ENCODE results near the gene ZNF683. TPM values are rescaled to one million over a fixed set of nuclear protein-coding genes. Genes with fewer than 3 reads are reported as not detected.

ZNF683 gene
- total RNA-seq, 2 donors from 2014 or later, result not detected

DNA sequence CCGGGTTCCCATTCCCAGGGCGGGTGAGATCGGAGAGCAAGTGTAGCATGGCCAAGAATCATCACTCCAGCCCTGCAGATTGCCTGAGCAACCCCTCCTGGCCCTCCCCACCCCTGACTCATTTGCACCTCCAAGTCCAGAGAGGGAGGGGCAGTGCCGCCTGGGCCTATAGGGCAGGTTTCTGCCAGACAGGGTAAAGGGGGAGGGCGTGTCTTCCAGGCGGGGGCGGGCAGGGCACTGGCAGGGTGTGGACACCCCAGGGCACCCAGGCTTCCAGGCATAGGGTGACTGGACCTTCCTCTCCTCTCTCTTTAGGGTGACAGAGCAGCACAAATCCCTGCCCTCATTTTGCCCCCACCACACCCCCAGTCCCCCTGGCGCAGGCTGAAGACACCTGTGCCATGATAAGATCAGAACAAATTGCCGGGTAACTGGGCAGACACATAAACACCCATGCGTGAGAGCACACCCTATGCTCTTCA lies 15.4 kb downstream of the ZNF683 start:
- peaks cover 17% of the 10 kb centered on the region for H3K27me3 ChIP-seq (replicated peaks; ENCODE audit: insufficient read depth)
- H3K27ac ChIP-seq, result no peak overlapping the region
- TF ChIP-seq, protein P1, sequence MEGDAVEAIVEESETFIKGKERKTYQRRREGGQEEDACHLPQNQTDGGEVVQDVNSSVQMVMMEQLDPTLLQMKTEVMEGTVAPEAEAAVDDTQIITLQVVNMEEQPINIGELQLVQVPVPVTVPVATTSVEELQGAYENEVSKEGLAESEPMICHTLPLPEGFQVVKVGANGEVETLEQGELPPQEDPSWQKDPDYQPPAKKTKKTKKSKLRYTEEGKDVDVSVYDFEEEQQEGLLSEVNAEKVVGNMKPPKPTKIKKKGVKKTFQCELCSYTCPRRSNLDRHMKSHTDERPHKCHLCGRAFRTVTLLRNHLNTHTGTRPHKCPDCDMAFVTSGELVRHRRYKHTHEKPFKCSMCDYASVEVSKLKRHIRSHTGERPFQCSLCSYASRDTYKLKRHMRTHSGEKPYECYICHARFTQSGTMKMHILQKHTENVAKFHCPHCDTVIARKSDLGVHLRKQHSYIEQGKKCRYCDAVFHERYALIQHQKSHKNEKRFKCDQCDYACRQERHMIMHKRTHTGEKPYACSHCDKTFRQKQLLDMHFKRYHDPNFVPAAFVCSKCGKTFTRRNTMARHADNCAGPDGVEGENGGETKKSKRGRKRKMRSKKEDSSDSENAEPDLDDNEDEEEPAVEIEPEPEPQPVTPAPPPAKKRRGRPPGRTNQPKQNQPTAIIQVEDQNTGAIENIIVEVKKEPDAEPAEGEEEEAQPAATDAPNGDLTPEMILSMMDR (IDR thresholded peaks at IDR 0.05), result no peak
- DNase-seq (ENCODE audit: low spot score) (no peak), ATAC-seq (ENCODE audit: insufficient number of reproducible peaks, low FRiP score, low read depth) (no peak)
- H3K9me3 ChIP-seq, result no peaks in the 10 kb centered on the region
- no peak overlapping the region for H3K4me3 ChIP-seq
- H3K36me3 ChIP-seq, result no peaks in the 10 kb centered on the region
- peaks cover 0 to 8% of the 10 kb centered on the region in 2 donors for H3K4me1 ChIP-seq (ENCODE audit: control insufficient read depth in 1 of 2, low read depth in 2 of 2)

DNA sequence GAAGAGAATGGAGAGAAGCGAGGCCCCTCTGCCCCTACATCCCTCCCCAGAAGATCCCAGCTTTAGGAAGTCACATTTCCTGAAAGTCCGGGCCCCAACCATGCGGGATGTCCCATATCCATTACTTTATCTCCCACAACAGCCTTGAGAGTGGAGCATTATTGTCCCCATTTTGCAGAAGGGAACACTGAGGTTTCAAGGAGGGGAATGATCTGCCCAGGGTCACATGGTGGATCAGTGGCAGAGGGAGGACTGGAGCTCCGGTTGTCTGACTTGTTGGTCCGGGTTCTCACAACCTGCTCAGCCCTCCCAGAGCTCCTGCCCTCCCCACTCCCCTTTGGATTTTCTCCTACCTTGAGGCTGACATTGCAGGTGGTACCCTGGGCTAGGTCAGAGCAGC lies 16.4 kb downstream of the ZNF683 start:
- DNase-seq (ENCODE audit: low spot score) (no peak), ATAC-seq (ENCODE audit: insufficient number of reproducible peaks, low FRiP score, low read depth) (no peak)
- Histone ChIP-seq H3K4me1 (ENCODE audit: control insufficient read depth in 1 of 2, low read depth in 2 of 2) (peaks cover 0 to 8% of the 10 kb centered on the region in 2 donors), H3K36me3 (no peaks in the 10 kb centered on the region), H3K4me3 (no peak overlapping the region), H3K9me3 (no peaks in the 10 kb centered on the region), H3K27me3 (replicated peaks; ENCODE audit: insufficient read depth) (peaks cover 13% of the 10 kb centered on the region), H3K27ac (no peak overlapping the region)
- TF ChIP-seq, protein P1 (IDR thresholded peaks at IDR 0.05), result no peak

DNA sequence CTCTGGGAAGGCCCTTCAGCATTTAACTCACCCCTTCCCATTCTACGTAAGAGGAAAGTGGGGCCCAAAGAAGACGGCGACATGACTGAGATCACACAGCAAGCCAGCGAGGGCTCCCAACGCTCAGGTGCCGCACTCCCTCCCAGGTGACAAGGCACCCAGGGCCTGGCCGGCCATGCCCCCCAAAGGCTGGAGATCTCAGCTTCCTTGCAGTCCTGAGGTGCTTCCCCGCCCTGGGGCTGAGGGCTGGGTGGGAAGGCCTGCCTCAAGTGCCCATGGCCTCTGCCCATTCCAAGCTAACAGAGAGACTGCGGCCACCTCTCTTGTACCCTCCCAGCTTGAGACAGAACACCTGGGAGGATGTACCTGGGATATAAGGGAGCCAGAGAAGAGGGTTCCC lies 17.6 kb downstream of the ZNF683 start:
- Histone ChIP-seq H3K27me3 (replicated peaks; ENCODE audit: insufficient read depth) (peaks cover 2% of the 10 kb centered on the region), H3K4me1 (ENCODE audit: control insufficient read depth in 1 of 2, low read depth in 2 of 2) (peaks cover 0 to under 1% of the 10 kb centered on the region in 2 donors), H3K36me3 (no peaks in the 10 kb centered on the region), H3K4me3 (no peak overlapping the region), H3K9me3 (no peaks in the 10 kb centered on the region), H3K27ac (no peak overlapping the region)
- ATAC-seq (ENCODE audit: insufficient number of reproducible peaks, low FRiP score, low read depth) (no peak), DNase-seq (ENCODE audit: low spot score) (no peak)
- TF ChIP-seq, protein P1 (IDR thresholded peaks at IDR 0.05), result no peak

DNA sequence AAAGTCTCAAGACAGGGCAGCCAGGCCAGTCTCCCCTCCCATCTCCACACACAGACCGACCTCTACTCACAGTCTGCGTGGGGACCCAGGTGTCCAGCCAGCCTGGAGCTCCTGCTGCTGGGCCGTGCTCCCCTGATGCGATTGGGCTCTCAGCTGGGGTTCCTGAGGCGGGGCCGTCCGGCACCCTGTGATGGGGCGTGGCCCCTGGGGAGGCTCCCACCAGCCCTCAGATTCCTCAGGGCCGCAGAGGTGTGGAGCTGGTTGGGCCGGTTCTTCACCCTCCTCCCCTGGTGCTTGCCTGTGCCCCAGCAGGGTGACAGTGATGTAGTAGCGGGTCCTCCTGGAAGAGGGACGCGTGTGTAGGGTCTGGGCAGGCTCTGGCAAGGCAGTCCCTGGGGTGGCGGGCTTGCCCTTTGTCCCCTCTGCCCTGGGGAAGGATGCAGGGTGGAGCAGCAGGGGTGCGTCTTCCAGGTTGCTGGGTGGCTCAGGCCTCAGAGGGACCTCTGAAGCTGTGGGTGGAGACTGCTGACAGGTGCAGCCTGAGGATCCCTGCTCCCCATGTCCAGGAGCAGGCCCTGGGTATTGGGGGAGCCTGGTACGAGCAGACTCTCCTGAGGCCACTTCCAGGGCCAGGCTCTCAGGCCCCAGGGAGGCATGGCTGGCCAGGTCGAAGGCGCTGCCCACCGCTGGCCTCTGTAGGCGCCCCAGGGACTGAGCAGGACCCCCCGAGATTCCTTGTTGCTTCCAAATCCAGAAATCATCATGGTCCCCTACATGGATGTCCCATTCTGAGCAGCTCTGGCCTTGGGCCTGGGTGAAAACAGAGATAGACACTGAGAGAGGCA lies 18.4 kb downstream of the ZNF683 start, which contains the start of gene CRYBG2:
TSS of gene CRYBG2 (minus strand) at position 155 of the 845 bp plus-strand sequence. CDS start 7,473 bp downstream, outside the sequence.
- H3K36me3 ChIP-seq, result no peaks in the 10 kb centered on the region
- DNase-seq (ENCODE audit: low spot score) (no peak), ATAC-seq (ENCODE audit: insufficient number of reproducible peaks, low FRiP score, low read depth) (no peak)
- H3K27me3 ChIP-seq (replicated peaks; ENCODE audit: insufficient read depth), result no peaks in the 10 kb centered on the region
- H3K4me3 ChIP-seq, result no peak within 1 kb of the TSS
- no peak within 1 kb of the TSS for H3K27ac ChIP-seq
- no peaks in the 10 kb centered on the region for H3K9me3 ChIP-seq
- H3K4me1 ChIP-seq (ENCODE audit: control insufficient read depth in 1 of 2, low read depth in 2 of 2), result no peaks in the 10 kb centered on the region
- TF ChIP-seq, protein P1 (IDR thresholded peaks at IDR 0.05), result no peak

DNA sequence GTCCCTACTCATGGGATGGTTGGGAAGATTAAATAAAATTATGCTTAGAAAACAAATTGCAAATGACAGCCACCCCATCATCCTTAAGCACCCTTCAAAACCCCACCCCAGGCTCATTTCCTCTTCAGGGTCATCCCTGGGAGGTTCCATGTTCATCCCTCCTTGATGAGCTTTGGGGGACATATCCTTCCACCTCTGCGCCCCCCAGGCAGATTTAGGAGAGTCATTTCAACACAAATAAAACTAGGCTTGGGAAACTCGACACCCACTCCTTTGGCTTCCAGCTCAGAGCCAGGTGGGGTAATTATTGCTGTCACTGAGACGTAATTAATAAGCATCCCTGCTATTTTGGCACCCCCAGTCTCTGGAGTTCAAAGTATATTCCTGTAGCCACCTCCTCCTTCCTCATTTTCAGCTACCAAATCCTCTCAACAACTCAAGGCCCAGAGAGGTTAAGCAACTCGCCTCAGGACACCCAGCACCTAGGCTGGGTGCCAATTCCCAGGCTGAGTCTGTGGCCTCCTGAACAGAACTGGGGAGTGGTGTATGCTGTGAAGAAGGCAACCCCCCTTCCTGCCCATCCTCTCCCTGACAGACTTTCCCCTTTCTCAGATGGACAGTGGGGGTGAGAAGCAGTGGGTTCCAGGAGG lies 19.2 kb downstream of the ZNF683 start:
- Histone ChIP-seq H3K4me3 (no peak overlapping the region), H3K27ac (no peak overlapping the region), H3K4me1 (ENCODE audit: control insufficient read depth in 1 of 2, low read depth in 2 of 2) (no peaks in the 10 kb centered on the region), H3K36me3 (no peaks in the 10 kb centered on the region), H3K27me3 (replicated peaks; ENCODE audit: insufficient read depth) (no peaks in the 10 kb centered on the region), H3K9me3 (no peaks in the 10 kb centered on the region)
- TF ChIP-seq, protein P1 (IDR thresholded peaks at IDR 0.05), result no peak
- DNase-seq (ENCODE audit: low spot score) (no peak), ATAC-seq (ENCODE audit: insufficient number of reproducible peaks, low FRiP score, low read depth) (no peak)
